ENCODE measurements around the gene MEIOB. TPM values are rescaled to one million over a fixed set of nuclear protein-coding genes. Genes with fewer than 3 reads are reported as not detected.
A peak's percentile ranks its signal among the peaks of the same experiment; 100 is the strongest.

The MEIOB gene
- total and polyA plus RNA-seq, 8 donors: 0.26 to 0.44 TPM; not detected in 6

DNA sequence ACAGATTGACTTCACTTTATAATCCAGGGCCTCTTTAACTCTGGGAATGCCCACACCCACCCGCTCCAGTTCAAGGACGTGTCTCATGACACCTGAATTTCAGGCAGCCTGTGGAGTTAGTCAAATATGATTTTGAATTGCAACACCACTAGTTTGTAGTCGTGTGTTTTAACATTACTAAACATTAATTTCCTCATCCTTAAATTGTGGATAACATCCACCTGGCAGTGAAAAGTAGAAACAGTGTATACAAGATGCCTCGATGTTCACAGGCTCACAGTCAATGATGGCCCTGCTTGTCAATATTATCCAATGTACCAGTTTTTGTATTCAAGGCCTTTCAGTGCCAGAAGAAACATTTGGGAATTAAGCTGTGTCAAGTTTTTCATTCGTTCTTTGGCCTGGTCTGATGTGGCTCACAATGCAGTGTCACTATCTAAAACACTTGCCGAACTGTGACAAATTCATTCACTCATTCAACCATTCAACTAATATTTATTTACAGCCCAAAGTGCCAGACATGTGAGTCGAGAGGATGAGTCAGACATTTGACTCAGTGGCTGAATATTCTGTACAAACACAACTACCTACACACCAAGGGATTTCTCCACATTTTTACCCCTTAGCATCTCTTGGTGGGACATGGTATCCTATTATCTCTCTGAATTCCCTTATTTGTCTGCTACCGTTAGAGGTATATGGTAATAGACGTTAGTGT, 1.4 kb downstream of the MEIOB start:
- Histone ChIP-seq H3K36me3 (no peaks in the 10 kb centered on the region), H3K9me3 (no peaks in the 10 kb centered on the region), H3K27ac (no peak overlapping the region), H3K4me1 (no peaks in the 10 kb centered on the region), H3K27me3 (no peaks in the 10 kb centered on the region), H3K4me3 (no peak overlapping the region)
- TF ChIP-seq, protein P1, sequence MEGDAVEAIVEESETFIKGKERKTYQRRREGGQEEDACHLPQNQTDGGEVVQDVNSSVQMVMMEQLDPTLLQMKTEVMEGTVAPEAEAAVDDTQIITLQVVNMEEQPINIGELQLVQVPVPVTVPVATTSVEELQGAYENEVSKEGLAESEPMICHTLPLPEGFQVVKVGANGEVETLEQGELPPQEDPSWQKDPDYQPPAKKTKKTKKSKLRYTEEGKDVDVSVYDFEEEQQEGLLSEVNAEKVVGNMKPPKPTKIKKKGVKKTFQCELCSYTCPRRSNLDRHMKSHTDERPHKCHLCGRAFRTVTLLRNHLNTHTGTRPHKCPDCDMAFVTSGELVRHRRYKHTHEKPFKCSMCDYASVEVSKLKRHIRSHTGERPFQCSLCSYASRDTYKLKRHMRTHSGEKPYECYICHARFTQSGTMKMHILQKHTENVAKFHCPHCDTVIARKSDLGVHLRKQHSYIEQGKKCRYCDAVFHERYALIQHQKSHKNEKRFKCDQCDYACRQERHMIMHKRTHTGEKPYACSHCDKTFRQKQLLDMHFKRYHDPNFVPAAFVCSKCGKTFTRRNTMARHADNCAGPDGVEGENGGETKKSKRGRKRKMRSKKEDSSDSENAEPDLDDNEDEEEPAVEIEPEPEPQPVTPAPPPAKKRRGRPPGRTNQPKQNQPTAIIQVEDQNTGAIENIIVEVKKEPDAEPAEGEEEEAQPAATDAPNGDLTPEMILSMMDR (IDR thresholded peaks at IDR 0.05): no peak
- FAIRE-seq: no peak
- DNase-seq: no peak
- ATAC-seq: peak in 3 of 4 donors; percentile 32 to 63 (median 43)
- WGBS, 2 donors: 29 to 35% methylated on average over 9 of the region's 9 CpGs
- intact Hi-C loops (cut with DNase I): no loop called here

DNA sequence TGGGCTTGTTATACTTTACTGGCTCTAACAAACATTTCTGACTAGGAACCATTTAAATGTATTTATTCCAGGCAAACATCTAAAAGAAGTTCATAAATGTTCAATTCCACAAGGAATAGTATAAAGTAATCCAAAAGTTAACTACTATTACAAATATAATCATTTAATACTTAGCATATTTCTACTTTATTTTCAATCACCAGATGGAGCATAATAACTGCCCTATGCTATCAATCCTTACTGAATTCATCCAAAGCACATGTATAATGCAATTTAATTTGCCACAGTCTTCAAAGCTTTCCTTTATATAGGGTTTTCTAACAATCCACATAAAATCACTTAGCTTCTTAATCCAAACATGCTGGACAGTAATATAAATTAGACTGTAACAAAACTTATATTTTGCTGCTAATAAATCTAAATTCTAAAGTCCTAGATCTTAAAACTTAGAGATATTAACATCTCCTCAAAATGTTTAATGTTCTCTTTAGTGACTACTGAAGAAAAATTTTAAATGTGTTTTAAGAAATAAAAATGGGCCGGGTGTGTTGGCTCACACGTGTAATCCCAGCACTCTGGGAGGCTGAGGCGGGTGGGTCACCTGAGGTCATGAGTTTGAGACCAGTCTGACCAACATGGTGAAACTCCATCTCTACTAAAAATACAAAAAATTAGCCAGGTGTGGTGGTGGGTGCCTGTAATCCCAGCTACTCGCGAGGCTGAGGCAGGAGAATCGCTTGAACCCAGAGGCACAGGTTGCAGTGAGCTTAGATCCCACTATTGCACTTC, 5.9 kb downstream of the MEIOB start:
- intact Hi-C loops (cut with DNase I): loop anchor here in 1 of 3 donors (5.0 kb wide), 1 partner anchor 56 kb away; no protein-coding TSS in a partner anchor
- no peak overlapping the region for H3K27ac ChIP-seq
- FAIRE-seq: no peak
- H3K36me3 ChIP-seq: no peaks in the 10 kb centered on the region
- H3K4me3 ChIP-seq: no peak overlapping the region
- WGBS, 2 donors: 80 to 87% methylated on average over 6 of the region's 6 CpGs
- H3K27me3 ChIP-seq: peaks cover 0 to 7% (median 0%) of the 10 kb centered on the region in 4 donors
- no peak for DNase-seq
- TF ChIP-seq, protein P1 (IDR thresholded peaks at IDR 0.05): no peak
- no peaks in the 10 kb centered on the region for H3K9me3 ChIP-seq
- no peaks in the 10 kb centered on the region for H3K4me1 ChIP-seq
- no peak for ATAC-seq

DNA sequence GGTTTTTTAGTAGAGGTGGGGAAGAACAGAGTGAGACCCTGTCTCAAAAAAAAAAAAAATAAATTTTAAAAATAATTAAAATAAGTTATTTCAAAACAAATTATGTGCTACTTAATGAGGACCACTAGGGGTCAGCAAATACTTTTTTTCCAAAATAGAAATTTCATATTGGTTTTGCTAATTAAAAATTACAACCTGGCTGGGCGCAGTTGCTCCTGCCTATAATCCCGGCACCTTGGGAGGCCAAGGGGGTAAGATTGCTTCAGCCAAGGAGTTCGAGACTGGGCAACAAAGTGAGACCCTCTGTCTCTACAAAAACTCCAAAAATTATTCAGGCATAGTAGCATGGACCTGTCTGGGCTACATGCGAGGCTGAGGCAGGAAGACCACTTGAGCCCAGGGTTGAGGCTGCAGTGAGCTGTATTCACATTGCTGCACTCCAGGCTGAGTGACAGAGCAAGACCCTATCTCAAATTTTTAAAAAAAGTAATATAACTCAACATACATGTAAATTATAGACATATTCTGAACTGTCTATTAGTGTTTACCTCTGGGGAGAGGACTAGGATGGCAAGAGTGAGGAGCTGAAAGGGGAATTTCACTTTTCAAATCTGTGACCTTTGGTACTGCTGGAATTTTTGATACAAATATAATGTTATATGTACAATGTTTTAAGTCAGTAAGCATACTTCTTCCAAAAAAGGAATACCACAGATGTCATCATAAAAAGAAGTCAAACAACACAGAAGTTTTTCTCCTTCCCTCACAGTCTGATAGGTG, 8.1 kb downstream of the MEIOB start:
- ATAC-seq (peak; percentile 53 to 76 (median 64)), DNase-seq (peak in 2 of 6 donors; percentile 21 to 37), FAIRE-seq (no peak)
- Histone ChIP-seq H3K9me3 (no peaks in the 10 kb centered on the region), H3K27me3 (peaks cover 0 to 9% (median 0%) of the 10 kb centered on the region in 4 donors), H3K36me3 (no peaks in the 10 kb centered on the region), H3K27ac (no peak overlapping the region), H3K4me3 (no peak overlapping the region), H3K4me1 (no peaks in the 10 kb centered on the region)
- 16% methylated on average over 4 of the region's 4 CpGs for WGBS, 2 donors
- intact Hi-C loops (cut with DNase I): no loop called here
- TF ChIP-seq, protein P1 (IDR thresholded peaks at IDR 0.05): peak; percentile 23 to 60 (median 42)

DNA sequence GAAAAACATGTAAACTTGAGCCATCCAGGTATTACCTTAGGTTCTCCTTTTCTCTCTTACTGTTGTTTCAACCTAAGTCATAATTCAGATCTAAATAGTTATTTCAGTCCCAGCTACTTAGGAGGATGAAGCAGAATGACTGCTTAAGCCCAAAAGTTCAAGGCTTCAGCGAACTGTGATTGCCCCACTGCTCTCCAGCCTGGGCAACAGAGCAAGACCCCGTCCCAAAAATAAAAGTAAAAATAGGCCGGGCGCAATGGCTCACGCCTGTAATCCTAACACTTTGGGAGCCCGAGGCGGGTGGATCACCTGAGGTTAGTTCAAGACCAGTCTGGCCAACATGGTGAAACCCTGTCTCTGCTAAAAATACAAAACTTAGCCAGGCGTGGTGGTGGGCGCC, 9.6 kb downstream of the MEIOB start:
- Histone ChIP-seq H3K27me3 (peaks cover 0 to 14% (median 0%) of the 10 kb centered on the region in 4 donors), H3K36me3 (no peaks in the 10 kb centered on the region), H3K9me3 (no peaks in the 10 kb centered on the region), H3K4me1 (no peaks in the 10 kb centered on the region), H3K4me3 (no peak overlapping the region), H3K27ac (no peak overlapping the region)
- DNase-seq: no peak
- 75 to 87% methylated on average over 9 of the region's 9 CpGs for WGBS, 2 donors
- no peak for FAIRE-seq
- no peak for ATAC-seq
- TF ChIP-seq, protein P1 (IDR thresholded peaks at IDR 0.05): no peak
- intact Hi-C loops (cut with DNase I): no loop called here

Data from pancreas (tissue), 10 donors.